H1 (cell line): ENCODE data around the gene ASB8. TPM values are rescaled to one million over a fixed set of nuclear protein-coding genes. Genes with fewer than 3 reads are reported as not detected.

Experiments
- CTCF ChIA-PET: fragments of 300-600 bp; sonication (Branson Sonifier 250); formaldehyde crosslinking; loops from one replicate; lab custom pipeline; 2021; ENCODE audit not compliant: partially characterized antibody; lab: Charles Lee
- POLR2A ChIA-PET: fragments of 300-600 bp; sonication (Branson Sonifier 250); formaldehyde crosslinking; loops from one replicate; lab custom pipeline; 2021; ENCODE audit warnings: inconsistent platforms; ENCODE audit not compliant: partially characterized antibody; lab: Charles Lee
- DNase-seq, 2 experiments: peaks; one replicate each; pipeline versions ENCODE4 v3.0.0 to v3.0.0-alpha.2; 2010 to 2022; ENCODE audit warnings: low spot score in 2 of 2, low read depth in 1 of 2, mixed read lengths in 1 of 2
- FAIRE-seq: peaks from 2 replicates; lab custom pipeline; 2011; peaks lifted over from hg19 to GRCh38; lab: Jason Lieb, UNC
- H2AFZ ChIP-seq: 2 replicates; pipeline ENCODE4 v1.8.1; 2012; ENCODE audit warnings: low read length, inconsistent platforms
- H2AK5ac ChIP-seq: 2 replicates; pipeline ENCODE4 v1.6.1; 2013; ENCODE audit warnings: low read depth, low read length
- H2BK120ac ChIP-seq: replicated peaks from 2 replicates; pipeline ENCODE3; 2013; ENCODE audit warnings: low read depth, low read length, inconsistent platforms
- H2BK12ac ChIP-seq: 2 replicates; pipeline ENCODE4 v1.6.1; 2013; ENCODE audit warnings: low read depth, low read length
- H2BK15ac ChIP-seq: 2 replicates; pipeline ENCODE4 v1.6.1; 2013; ENCODE audit warnings: low read length
- H2BK20ac ChIP-seq: 2 replicates; pipeline ENCODE4 v1.6.1; 2013; ENCODE audit warnings: low read length
- H2BK5ac ChIP-seq: 2 replicates; pipeline ENCODE4 v1.6.1; 2013; ENCODE audit warnings: low read depth, low read length
- H3K14ac ChIP-seq: 2 replicates; pipeline ENCODE4 v1.6.1; 2013; ENCODE audit warnings: inconsistent platforms; ENCODE audit not compliant: insufficient read length
- H3K18ac ChIP-seq: 2 replicates; pipeline ENCODE4 v1.6.1; 2013; ENCODE audit warnings: low read length; ENCODE audit errors: extremely low read depth
- H3K23ac ChIP-seq: 2 replicates; pipeline ENCODE4 v1.6.1; 2013; ENCODE audit warnings: inconsistent platforms; ENCODE audit not compliant: insufficient read length
- H3K23me2 ChIP-seq: 2 replicates; pipeline ENCODE4 v1.6.1; 2013; ENCODE audit warnings: low read depth, low read length
- H3K27ac ChIP-seq: 2 replicates; pipeline ENCODE4 v1.6.1; 2011; ENCODE audit warnings: low read depth, low read length, inconsistent platforms
- H3K27me3 ChIP-seq, 4 experiments: replicated peaks in 1 of 4; 1 replicate in 1 of 4; 2 replicates in 3 of 4; pipeline versions ENCODE4 v1.6.1 to v1.8.1; 2011 to 2013; ENCODE audit warnings: low read length in 3 of 4, mild to moderate bottlenecking in 3 of 4, inconsistent platforms in 2 of 4, mixed read lengths in 2 of 4, moderate library complexity in 1 of 4; ENCODE audit not compliant: control insufficient read depth in 3 of 4, insufficient read depth in 3 of 4; ENCODE audit errors: extremely low read depth in 1 of 4
- H3K36me3 ChIP-seq, 4 experiments: 2 replicates each; pipeline versions ENCODE4 v1.6.1 to v1.8.1; 2011 to 2013; ENCODE audit warnings: mild to moderate bottlenecking in 4 of 4, low read length in 3 of 4, moderate library complexity in 2 of 4, control low read depth in 1 of 4, inconsistent platforms in 1 of 4; ENCODE audit not compliant: insufficient read depth in 4 of 4, control insufficient read depth in 2 of 4
- H3K4ac ChIP-seq: replicated peaks from 2 replicates; pipeline ENCODE3; 2013; ENCODE audit warnings: low read length, low read depth, mixed read lengths, inconsistent platforms; ENCODE audit not compliant: insufficient read length
- H3K4me1 ChIP-seq, 4 experiments: replicated peaks in 1 of 4; 1 replicate in 1 of 4; 2 replicates in 3 of 4; pipeline versions ENCODE4 v1.6.1 to v1.8.1; 2011 to 2013; ENCODE audit warnings: low read length in 3 of 4, inconsistent platforms in 2 of 4, mixed read lengths in 1 of 4; ENCODE audit not compliant: insufficient read depth in 4 of 4, control insufficient read depth in 3 of 4
- H3K4me2 ChIP-seq, 2 experiments: 2 replicates each; pipeline versions ENCODE4 v1.6.1 to v1.8.1; 2011 to 2013; ENCODE audit warnings: low read depth in 2 of 2, low read length in 2 of 2, control low read depth in 1 of 2, inconsistent platforms in 1 of 2, mild to moderate bottlenecking in 1 of 2; ENCODE audit not compliant: insufficient read depth in 1 of 2
- H3K4me3 ChIP-seq, 4 experiments: fragments of 200-600, 300-600 bp in 1 of 4; sonication (generic), shearing (Covaris generic), sonication (Bioruptor Twin) in 1 of 4; 2 replicates each; pipeline versions ENCODE4 v1.5.1 to v1.8.1; 2011 to 2016; ENCODE audit warnings: low read length in 4 of 4, low read depth in 3 of 4, control low read depth in 2 of 4, inconsistent platforms in 2 of 4, mild to moderate bottlenecking in 2 of 4, mixed read lengths in 1 of 4, moderate library complexity in 1 of 4; ENCODE audit not compliant: insufficient read depth in 2 of 4; ENCODE audit errors: extremely low read depth in 1 of 4
- H3K56ac ChIP-seq: replicated peaks from 2 replicates; pipeline ENCODE3; 2013; ENCODE audit warnings: low read depth, mild to moderate bottlenecking, mixed read lengths, low read length, inconsistent platforms; ENCODE audit not compliant: insufficient read length
- H3K79me1 ChIP-seq: 2 replicates; pipeline ENCODE4 v1.6.1; 2013; ENCODE audit warnings: low read depth, low read length, control low read depth
- H3K79me2 ChIP-seq, 2 experiments: 2 replicates each; pipeline versions ENCODE4 v1.6.1 to v1.8.1; 2012 to 2013; ENCODE audit warnings: low read length in 2 of 2, mild to moderate bottlenecking in 2 of 2, inconsistent platforms in 1 of 2; ENCODE audit not compliant: insufficient read depth in 2 of 2, control insufficient read depth in 1 of 2
- H3K9ac ChIP-seq, 4 experiments: replicated peaks in 1 of 4; 1 replicate in 1 of 4; 2 replicates in 3 of 4; pipeline versions ENCODE4 v1.6.1 to v1.8.1; 2011 to 2013; ENCODE audit warnings: low read depth in 3 of 4, low read length in 3 of 4, control low read depth in 2 of 4, mild to moderate bottlenecking in 2 of 4, moderate library complexity in 2 of 4, inconsistent platforms in 1 of 4; ENCODE audit errors: extremely low read depth in 1 of 4
- H3K9me3 ChIP-seq, 2 experiments: 2 replicates each; pipeline versions ENCODE4 v1.6.1 to v1.8.1; 2012 to 2013; ENCODE audit warnings: mild to moderate bottlenecking in 2 of 2, moderate library complexity in 2 of 2, control low read depth in 1 of 2, inconsistent platforms in 1 of 2, low read depth in 1 of 2, low read length in 1 of 2, mixed read lengths in 1 of 2; ENCODE audit not compliant: insufficient read depth in 2 of 2
- H4K20me1 ChIP-seq, 2 experiments: replicated peaks in 1 of 2; 2 replicates each; pipeline versions ENCODE3 to v1.8.1; 2011 to 2013; ENCODE audit warnings: inconsistent platforms in 2 of 2, low read length in 2 of 2, mild to moderate bottlenecking in 1 of 2; ENCODE audit not compliant: insufficient read depth in 2 of 2, control insufficient read depth in 1 of 2
- H4K5ac ChIP-seq: 2 replicates; pipeline ENCODE4 v1.6.1; 2013; ENCODE audit warnings: low read length, low read depth, mixed read lengths, inconsistent platforms; ENCODE audit not compliant: insufficient read length
- H4K8ac ChIP-seq: 2 replicates; pipeline ENCODE4 v1.8.0; 2013; ENCODE audit warnings: mild to moderate bottlenecking, moderate library complexity, low read length, inconsistent platforms; ENCODE audit not compliant: insufficient read depth; ENCODE audit errors: extremely low read depth
- H4K91ac ChIP-seq: replicated peaks from 2 replicates; pipeline ENCODE3; 2013; ENCODE audit warnings: low read length, mixed read lengths, inconsistent platforms; ENCODE audit not compliant: insufficient read length
- BRCA1 ChIP-seq: IDR thresholded peaks from 2 replicates; pipeline ENCODE4 v1.6.1; 2012; ENCODE audit warnings: low read depth, low read length, improper control_type of control experiment
- CTCF ChIP-seq, 3 experiments: IDR thresholded peaks; 1 replicate in 2 of 3; 2 replicates in 1 of 3; pipeline versions ENCODE4 v1.5.1 to v1.6.1; 2011; ENCODE audit warnings: low read length in 3 of 3, mild to moderate bottlenecking in 3 of 3, inconsistent platforms in 2 of 3, low read depth in 1 of 3, moderate library complexity in 1 of 3; ENCODE audit not compliant: insufficient read depth in 1 of 3; ENCODE audit errors: control extremely low read depth in 1 of 3
- NANOG ChIP-seq: IDR thresholded peaks from 2 replicates; pipeline ENCODE4 v1.6.1; 2011; ENCODE audit warnings: low read length, low read depth, mild to moderate bottlenecking, inconsistent platforms; ENCODE audit not compliant: insufficient read depth, poor library complexity, severe bottlenecking
- SIRT6 ChIP-seq: IDR thresholded peaks from one replicate; pipeline ENCODE4 v1.7.1; 2012; ENCODE audit warnings: low read length, inconsistent platforms
- SIX5 ChIP-seq: IDR thresholded peaks from 2 replicates; pipeline ENCODE4 v1.6.1; 2011; ENCODE audit warnings: mild to moderate bottlenecking, low read depth, low read length
- TAF7 ChIP-seq: optimal IDR thresholded peaks from 2 replicates; pipeline ENCODE3; 2011; ENCODE audit warnings: low read depth, mild to moderate bottlenecking, inconsistent platforms, low read length, moderate library complexity, borderline replicate concordance
- YY1 ChIP-seq: IDR thresholded peaks from 2 replicates; pipeline ENCODE4 v1.6.1; 2011; ENCODE audit warnings: low read depth, mild to moderate bottlenecking, low read length
- WGBS, 2 experiments: shearing (Covaris generic) in 1 of 2; methylation state at CpG; one replicate each; pipeline versions ENCODE4 v1.1.6 to v1.1.7; 2013 to 2015; ENCODE audit warnings: low lambda C conversion rate in 2 of 2, mixed read lengths in 2 of 2, inconsistent platforms in 1 of 2, low coverage in 1 of 2, missing lambda C conversion rate in 1 of 2; ENCODE audit not compliant: insufficient replicate concordance in 2 of 2, insufficient coverage in 1 of 2, insufficient read length in 1 of 2; ENCODE audit errors: extremely low coverage in 1 of 2, missing lambda C conversion rate in 1 of 2; 5-methylcytosine and 5-hydroxymethylcytosine counted together
- polyA plus RNA-seq, 7 experiments: library from polyadenylated mRNA; depleted of rRNA in 3 of 7; stranded (reverse) in 5 of 7; unstranded in 2 of 7; fragments of >200 nt in 5 of 7; fragments of 200-250 nt in 2 of 7; gene quantifications; 1 replicate in 5 of 7; 2 replicates in 1 of 7; 4 replicates in 1 of 7; pipeline versions ENCODE4 v1.2.1 to v1.2.3, GENCODE V29; 2011 to 2013; ENCODE audit warnings: missing spikeins in 2 of 7, mixed read lengths in 2 of 7
- total RNA-seq: library from RNA; stranded (reverse); fragmentation: NEBNext Ultra II Directional; extraction: Animal tissue kit (Norgen Biotek cat#: 25700); gene quantifications from 2 replicates; pipeline ENCODE4 v1.2.1, GENCODE V29; 2021

The ASB8 gene
- total and polyA plus RNA-seq, 2 of the 8 experiments (the other 6 are each of a cell fraction or from before 2014, with no cell fraction given): 3.8 to 8.3 TPM

- Histone ChIP-seq H3K79me2 (no peaks in the 10 kb centered on the region), H4K5ac (no peak overlapping the region), H3K23ac (no peak overlapping the region), H3K9me3 (no peaks in the 10 kb centered on the region), H3K79me1 (no peaks in the 10 kb centered on the region), H3K27ac (no peak overlapping the region), H3K14ac (no peak overlapping the region), H2BK12ac (no peak overlapping the region), H3K4ac (no peak overlapping the region), H3K4me3 (no peak overlapping the region), H3K18ac (no peak overlapping the region), H2AK5ac (no peak overlapping the region), H4K8ac (no peak overlapping the region), H2BK120ac (no peak overlapping the region), H4K20me1 (no peaks in the 10 kb centered on the region), H2BK15ac (no peak overlapping the region), H3K27me3 (no peaks in the 10 kb centered on the region), H3K23me2 (no peaks in the 10 kb centered on the region), H3K4me2 (no peak overlapping the region), H2BK20ac (no peak overlapping the region), H2BK5ac (no peak overlapping the region), H3K9ac (no peak overlapping the region), H3K36me3 (peaks cover 12 to 59% (median 41%) of the 10 kb centered on the region in 4 experiments), H3K56ac (no peak overlapping the region), H4K91ac (no peak overlapping the region), H2AFZ (no peak overlapping the region), H3K4me1 (peaks cover 9 to 24% (median 18%) of the 10 kb centered on the region in 4 experiments)
- CTCF ChIA-PET: interaction anchor here (1.0 to 2.9 kb wide), 4 partner anchors 12 to 43 kb away, joined by 3 to 16 read pairs (median 4); partner anchors contain the start of gene ASB8
- POLR2A ChIA-PET: interaction anchor here (1.1 to 1.2 kb wide), 3 partner anchors 11 to 17 kb away, joined by 3 to 6 read pairs (median 3); partner anchors contain the start of gene ASB8
- no peak for FAIRE-seq
- TF ChIP-seq YY1 (no peak), CTCF (IDR thresholded peaks at IDR 0.05; ENCODE audit: control extremely low read depth in 1 of 3, insufficient read depth in 1 of 3, low read depth in 1 of 3, low read length in 3 of 3) (no peak), TAF7 (no peak), SIX5 (no peak), BRCA1 (no peak), SIRT6 (no peak), NANOG (no peak)
- 83% methylated on average over 1 of the region's 1 CpG; no CpG with 5 or more reads in 1 of the 2 experiments for WGBS, 2 experiments
- DNase-seq: no peak
Observed at GRCh38 chr12:48145981-48146380, 11.3 kb downstream of the ASB8 start.
